Fibroblast of skin of back (primary cell): Measurements from ENCODE around the gene TMEM178B.

Experiments used
- DNase-seq: peaks from one replicate; pipeline ENCODE4 v3.0.0-alpha.2; 2013

The TMEM178B gene

DNA sequence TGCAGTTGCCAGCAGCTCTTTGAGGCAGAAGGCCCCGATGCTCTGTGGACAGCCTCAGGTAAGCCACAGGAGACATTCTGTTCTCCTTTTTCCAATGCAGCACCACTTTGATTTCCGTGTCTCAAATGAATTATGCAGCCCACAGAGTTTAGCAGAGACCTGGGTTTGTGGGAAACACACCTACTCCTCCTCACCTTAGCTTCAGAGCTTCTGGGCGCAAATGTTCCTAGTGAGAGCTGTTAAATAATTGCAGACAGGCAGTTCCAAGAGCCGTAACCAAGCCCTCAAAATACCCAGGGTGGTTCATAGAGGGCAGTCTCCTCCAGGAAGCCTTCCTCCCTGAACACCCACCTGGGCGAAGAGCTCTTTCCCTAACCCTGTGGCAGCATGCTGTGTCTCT lies 408.1 kb downstream of the TMEM178B start:
- DNase-seq = no peak

DNA sequence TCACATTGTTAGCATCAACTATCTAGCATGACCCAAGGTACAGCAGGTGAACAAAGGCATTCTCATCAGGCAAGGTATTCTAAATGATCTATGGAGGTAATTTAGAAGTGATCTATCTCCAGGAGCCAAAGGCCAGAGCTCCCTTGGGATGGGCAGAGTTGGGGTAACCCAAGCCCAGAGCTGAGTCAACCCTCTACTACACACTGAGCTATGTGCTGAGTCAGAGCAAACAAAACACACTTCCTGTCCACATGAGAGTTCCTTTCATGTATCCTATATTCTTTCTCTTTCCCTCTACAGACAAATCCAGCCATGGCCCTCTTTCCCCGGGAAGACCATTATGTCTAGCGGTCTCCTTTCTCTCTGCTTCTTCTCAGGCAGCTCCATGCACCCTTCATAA lies 409.2 kb downstream of the TMEM178B start:
- no peak for DNase-seq

DNA sequence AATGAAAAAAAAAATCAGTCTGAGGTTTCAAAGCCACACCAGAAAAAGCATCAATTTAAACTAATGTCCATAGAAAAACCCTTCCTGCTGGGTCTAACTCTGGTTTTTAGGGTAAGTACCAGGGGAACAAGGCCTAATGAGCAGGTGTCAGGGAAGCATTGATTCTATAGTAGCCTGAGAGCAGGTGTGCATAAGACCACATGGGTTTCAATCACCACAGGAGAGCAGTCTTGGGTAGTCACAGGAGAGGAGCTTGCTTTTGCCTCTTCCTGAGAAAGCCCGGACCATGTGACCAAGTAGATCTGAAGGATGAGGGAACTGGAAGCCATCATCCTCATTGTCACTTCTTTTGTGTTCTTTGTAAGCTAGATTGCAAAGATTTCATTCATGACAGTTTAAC lies 411.0 kb downstream of the TMEM178B start:
- DNase-seq = no peak

DNA sequence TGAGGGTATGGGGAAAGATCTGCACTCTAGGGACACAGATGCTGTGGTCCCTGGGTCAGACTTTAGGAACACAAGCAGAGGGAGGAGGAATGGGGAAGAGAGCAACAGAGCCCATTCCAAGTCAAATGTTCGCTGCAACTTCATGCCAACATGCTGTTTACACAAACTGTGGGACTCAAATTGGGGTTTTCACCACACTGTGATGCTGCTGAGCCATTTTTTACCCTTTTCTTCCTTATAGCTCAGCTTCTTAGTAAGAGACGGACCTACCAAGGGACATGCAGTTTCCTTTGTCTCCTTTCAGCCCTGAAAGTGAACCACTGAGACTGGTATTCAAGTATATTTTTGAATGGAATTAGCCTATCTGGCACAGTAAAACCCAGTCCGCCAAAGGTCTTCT lies 413.1 kb downstream of the TMEM178B start:
- no peak for DNase-seq

DNA sequence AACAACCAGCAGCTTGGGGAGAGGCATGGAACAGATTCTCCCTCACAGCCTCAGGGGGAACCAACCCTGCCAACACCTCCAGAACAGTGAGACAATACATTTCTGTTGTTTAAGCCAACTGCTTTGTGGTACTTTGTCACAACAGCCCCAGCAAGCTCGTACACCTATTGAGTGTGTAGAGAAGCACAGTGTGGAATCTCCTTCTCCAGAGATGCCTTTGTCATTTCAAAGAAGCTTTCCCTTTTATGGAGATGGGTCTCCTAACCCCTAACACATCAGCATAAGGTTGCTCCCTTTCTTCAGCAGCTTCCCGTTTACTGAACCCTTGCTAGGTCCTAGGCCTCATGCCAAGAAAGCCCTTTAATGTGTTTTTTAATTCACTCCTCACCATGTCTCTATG lies 416.6 kb downstream of the TMEM178B start:
- DNase-seq = no peak

DNA sequence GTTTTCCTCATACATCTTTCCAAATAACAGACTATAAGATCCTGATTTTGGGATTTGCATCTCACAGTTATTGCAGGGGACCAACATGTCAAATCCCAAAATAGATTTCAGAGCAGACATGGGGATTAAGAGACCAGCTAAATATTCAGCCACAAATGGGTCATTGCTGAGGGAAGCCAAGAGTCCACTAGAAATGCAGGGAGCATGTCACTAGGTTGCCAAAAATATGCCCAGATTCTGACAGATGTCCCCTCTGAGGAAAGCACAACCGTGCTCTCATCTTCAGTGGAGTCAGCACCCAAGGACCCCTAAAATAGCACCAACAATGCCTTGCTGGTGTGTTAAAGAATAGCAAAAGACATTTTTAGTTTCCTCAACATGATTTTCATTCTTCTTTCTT lies 421.2 kb downstream of the TMEM178B start:
- no peak for DNase-seq

DNA sequence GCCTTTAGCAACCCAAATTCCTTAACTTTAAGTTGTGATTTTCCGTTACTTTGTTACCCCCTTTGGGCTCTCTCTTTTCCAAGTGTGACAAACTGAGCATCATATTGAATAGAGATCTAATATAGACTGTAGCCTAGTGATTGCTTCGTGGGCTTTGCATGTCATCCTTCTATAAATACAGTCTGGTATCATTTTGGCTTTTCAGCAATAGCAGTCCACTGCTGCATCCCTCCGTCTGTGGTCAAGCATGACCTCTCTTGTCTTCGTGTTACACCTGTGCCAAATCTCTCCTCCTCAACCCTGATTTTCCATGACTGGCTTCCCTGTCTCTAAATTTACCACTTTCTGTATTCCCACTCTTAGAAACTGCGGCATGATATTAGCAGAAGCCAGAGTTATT lies 423.5 kb downstream of the TMEM178B start:
- no peak for DNase-seq

DNA sequence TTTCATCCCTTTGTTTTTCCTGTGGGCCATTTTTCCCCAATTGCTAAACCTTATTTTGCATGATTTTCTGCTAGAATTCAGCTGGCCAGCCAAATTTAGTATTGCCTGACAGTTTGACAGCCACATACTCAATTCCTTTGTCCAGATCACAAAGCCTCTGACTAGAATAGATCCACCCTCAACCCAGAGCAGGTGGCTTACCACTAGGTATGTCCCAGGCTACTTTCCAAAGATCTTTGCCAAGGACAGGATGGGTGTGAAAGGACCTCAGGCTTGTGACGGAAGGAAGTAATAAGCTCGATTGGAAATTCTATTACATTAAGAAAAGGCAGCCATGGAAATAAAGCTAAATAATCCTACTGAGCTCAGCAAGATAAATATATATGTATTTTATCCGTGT lies 426.7 kb downstream of the TMEM178B start:
- no peak for DNase-seq

DNA sequence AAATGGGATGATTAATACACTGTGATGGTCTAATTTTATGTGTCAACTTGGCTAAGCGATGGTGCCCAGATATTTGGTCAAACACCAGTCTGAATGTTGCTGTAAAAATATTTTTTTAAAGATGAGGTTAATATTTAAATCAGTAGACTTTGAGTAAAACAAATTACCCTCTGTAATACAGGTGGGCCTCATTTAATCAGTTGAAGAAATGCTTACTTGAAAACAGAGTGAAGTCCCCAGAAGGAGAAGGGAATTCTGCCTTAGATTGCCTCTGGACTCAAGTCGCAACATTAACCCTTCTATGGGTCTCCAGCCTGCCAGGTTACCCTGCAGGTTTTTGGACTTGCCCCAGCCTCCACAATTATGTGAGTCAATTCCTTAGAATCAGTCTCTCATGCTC lies 427.6 kb downstream of the TMEM178B start:
- DNase-seq = no peak

DNA sequence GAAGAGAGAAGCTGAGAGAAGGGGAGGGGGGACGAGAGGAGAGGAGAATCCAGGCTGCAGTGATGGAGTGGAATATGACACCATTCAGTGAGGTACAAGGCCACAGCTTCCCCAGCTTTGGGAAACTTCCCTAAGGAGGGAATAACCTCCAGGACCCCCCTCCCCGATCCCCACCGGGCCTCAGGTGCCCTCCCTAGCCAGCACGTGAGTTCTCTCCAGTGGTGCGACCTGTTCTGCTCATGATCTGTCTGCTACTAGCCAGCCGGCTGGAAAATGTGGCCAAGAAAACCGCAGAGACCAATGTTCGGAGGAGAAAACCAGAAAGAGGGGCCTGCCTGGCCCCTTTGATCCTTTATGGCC lies 437.4 kb downstream of the TMEM178B start:
- DNase-seq = no peak

DNA sequence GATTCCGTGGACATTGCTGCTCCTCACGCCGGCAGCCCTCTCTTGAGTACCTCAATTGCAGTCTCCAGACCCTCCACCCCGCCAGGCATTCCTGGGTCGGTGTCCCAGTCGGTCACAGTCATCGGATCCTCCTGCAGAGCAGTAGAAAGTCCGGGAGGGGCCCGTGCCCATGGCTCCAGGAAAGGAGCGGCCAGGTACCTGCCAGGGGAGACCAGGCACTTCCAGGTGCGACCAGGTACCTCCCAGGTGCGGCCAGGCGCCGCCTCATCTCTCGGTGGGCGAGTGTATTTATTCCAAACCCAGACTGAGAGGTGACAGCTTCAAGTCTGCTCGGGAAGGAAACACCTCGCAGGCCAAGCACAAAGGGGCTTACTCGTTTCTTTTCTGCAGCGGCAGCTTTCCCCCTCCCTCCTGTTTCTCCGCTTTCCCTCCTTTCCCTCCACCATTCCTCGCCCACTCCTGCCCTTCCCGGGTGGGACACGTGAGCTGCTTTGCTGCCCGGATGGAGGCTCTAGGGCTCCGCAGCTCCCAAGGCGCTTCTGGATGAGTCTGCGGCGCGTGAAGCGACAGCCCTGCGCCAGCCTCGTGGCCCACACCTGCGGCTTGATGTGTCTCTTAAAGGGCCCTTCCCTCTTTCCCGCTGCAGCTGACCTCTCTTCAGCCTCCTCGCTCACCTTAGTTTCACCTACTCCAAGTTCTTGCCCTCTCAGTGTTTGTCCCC lies 438.0 kb downstream of the TMEM178B start:
- no peak for DNase-seq

DNA sequence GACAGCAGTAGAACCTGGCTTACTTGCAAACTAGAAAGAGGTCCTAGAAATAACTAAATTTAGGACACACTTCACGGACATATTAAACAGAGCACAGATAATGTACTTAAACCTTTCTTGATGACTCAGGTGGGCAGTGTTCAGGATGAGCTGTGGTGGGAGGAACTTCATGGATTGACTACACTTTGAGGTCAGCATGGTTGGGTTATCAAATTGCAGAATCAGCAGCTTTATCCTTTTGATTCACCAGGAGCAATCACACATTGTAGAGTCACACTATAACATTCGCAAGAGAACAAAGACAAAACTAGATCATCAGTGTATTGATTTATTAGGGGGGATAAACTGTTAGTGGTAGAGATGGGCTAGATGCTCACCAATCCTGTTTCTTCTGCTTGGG lies 438.7 kb downstream of the TMEM178B start:
- no peak for DNase-seq

DNA sequence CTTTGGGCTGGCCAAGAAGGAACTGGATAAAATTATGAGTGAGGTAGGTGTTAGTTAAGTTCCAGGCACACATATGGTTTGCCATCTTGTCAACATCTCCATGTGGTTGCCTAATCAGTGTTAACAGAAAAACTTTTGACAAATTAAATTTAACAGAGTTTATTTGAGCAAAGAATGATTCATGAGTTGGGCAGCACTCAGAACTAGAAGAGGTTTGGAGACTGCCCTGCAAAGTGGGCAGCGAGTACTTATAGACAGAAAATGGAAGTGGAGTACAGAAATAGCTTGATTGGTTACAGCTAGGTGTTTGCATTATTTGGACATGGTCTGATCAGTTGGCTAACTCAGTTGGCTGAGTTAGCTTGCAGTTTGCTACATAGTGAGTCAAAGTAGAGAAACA lies 439.9 kb downstream of the TMEM178B start:
- no peak for DNase-seq

DNA sequence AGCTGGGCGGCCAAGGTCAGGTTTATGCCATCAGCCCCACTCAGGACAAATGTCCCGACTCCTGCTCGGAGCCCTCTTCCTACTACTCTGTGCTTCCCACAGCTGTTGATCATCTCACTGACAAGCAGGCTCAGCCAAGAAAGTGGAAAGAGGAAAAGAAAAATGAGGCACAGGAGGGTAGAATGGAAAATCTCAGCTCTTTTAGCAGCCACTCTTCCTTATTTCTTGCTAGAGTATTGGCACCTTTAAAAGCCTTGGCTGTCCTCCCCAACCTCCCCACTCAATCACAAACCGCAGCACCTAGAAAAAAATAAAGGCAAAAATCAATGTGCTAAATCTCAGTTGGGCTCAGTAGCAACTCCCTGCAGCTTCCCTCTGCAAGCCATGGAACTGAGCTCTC lies 442.1 kb downstream of the TMEM178B start:
- no peak for DNase-seq

DNA sequence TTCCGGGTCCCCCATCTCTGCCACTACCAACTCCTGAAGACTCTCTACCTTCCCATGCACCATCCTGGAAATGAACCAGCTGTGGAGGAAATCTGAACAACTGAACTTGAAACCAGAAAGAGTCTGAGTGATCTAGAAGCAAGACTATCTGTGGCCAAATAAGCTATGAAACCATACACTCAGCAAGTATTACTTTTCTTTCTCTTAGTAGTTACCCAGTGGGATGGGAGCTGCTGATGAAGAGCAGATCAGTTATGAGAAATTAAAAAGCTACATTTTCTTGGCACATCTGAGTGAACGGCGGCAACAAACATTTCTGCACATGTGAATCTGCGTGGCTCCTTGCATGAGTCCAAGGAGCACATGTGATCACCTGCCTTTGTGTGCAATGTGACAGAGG lies 445.8 kb downstream of the TMEM178B start:
- DNase-seq = no peak

DNA sequence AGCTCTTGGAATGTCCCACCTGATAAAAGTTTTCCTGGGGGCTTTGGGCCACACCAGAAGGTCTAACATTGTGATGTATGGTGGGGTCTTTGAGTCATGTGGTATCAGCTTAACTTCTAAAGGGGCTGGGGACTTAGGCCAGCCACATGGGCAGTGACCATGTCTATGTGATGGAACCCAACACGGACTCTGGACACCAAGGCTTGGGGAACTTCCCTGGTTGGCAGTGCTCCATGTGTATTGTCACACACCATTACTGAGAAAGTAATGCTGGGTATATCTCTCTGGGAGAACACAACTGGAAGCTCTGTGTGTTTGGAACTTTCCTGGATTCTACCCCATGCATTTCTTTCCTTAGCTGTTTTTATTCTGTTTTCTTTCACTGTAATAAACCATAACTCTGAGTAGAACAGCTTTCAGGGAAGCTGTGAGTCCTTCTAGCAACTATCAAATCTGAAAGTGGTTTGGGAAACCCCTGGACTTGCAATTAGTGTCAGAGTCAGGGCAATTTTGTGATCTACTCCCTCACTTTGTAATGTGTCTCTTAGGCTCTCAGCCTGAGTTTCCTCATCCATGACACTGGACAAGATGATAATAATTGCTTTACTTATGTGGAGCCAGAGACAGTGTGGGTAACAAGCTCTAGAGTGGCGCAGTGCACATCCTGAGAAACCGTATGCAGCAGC lies 448.9 kb downstream of the TMEM178B start:
- DNase-seq = no peak

DNA sequence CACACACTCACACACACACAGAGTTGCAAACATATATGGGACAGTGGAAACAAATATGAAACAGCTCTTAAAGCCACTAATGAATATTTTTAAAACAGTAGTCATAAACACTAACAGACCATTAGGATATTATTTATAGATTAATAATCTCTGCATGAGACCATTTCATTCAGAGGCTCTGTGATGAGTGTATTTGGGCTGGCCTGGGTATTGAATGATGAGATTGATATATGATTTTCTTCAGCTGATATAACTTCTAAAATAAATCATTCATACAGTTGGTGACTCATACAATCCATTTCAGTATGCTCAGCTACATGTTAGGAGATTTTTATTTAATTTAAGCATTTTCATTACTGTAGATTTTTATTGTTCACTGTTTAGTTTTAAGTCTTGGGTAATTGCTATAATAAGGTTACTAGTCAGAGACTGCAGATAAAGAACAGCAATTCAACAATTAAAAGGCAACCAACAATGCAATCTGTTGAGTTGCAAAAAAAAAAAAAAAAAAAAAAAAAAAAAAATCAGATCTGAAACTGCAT lies 452.2 kb downstream of the TMEM178B start:
- DNase-seq = no peak

DNA sequence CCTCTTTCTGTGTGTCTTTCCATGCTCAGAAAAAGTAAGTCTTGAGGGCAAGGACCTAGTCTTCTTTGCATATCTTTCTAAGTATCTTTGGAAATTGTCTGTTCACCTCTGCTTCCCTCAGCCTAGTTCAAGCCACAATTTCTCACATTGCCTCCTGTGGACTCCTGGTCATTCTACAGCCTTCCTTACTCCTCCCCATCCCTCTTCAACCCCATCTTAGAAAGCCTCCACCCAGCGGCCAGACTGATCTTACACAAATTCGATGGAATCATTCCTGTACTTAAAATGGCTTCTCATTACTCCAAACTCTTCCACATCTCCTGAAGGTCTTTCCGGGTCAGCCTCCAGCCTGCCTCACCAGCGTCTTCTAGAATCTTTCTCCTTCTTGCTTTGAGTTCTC lies 453.2 kb downstream of the TMEM178B start:
- no peak for DNase-seq

DNA sequence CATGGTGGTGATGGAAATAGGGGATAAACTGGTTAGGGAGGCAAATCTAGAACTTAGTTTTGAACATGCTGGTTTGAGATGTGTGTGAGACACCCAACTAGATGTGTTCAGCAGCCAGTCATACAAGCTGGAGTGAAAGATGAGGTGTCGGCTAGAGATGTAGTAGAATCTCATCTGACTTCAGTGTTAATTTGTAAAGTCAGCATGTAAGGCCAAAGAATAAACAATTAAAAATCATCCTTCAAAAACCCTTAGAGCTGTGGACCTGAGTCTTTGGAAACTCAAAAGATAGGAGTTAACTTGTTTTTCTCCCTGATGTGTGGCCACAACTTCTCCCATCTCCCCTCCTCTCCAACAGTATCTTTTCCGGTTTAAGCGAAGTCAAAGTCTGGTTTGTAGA lies 454.5 kb downstream of the TMEM178B start:
- DNase-seq = no peak
